Activated CD4-positive, alpha-beta T cell treated with anti-CD3 and anti-CD28 coated beads for 36 hours (primary cell): ENCODE measurements around the gene CDK14. TPM values are rescaled to one million over a fixed set of nuclear protein-coding genes. Genes with fewer than 3 reads are reported as not detected.

Source experiments
- ATAC-seq: fragments of 200-7000 bp; cut with Tn5 transposase; one replicate; pipeline ENCODE4 v1.10.0; 2021; ENCODE audit warnings: mild to moderate bottlenecking, moderate library complexity
- CTCF ChIA-PET: fragments of 350-600 bp; sonication (Branson Sonifier 250); formaldehyde crosslinking; loops from one replicate; lab custom pipeline; 2021; ENCODE audit warnings: antibody characterized with exemption; lab: Charles Lee
- POLR2A ChIA-PET: fragments of 350-600 bp; sonication (Branson Sonifier 250); formaldehyde crosslinking; loops from one replicate; lab custom pipeline; 2021; ENCODE audit warnings: antibody characterized with exemption, inconsistent platforms; lab: Charles Lee
- DNase-seq: peaks from one replicate; pipeline ENCODE4 v3.0.0-alpha.2; 2020
- H3K27ac Mint-ChIP-seq: one replicate; pipeline ENCODE4 v1.8.0; 2021; ENCODE audit warnings: mixed read lengths
- H3K27me3 Mint-ChIP-seq: one replicate; pipeline ENCODE4 v1.8.0; 2021; ENCODE audit warnings: mixed read lengths
- H3K36me3 Mint-ChIP-seq: one replicate; pipeline ENCODE4 v1.8.0; 2021; ENCODE audit warnings: low read depth, mixed read lengths
- H3K4me1 Mint-ChIP-seq: one replicate; pipeline ENCODE4 v1.8.0; 2021; ENCODE audit warnings: mixed read lengths
- H3K4me3 Mint-ChIP-seq: one replicate; pipeline ENCODE4 v1.8.0; 2021; ENCODE audit warnings: mild to moderate bottlenecking, moderate library complexity, mixed read lengths
- H3K9me3 Mint-ChIP-seq: one replicate; pipeline ENCODE4 v1.8.0; 2021; ENCODE audit warnings: low read depth, mixed read lengths
- intact Hi-C, 2 experiments: fragments of 100-400 bp; cut with DNase I in 1 of 2; cut with micrococcal nuclease in 1 of 2; formaldehyde crosslinking; loops; one replicate each; pipeline versions ENCODE4 v1.14.2 to v1.15.1; 2022 to 2024; cut with DNase I, micrococcal nuclease
- total RNA-seq, 2 experiments: library from RNA; stranded (reverse); gene quantifications; one replicate each; pipeline ENCODE4 v1.2.3, GENCODE V29; 2021

CDK14 gene
- total RNA-seq, 2 experiments from 2014 or later, result 0.80 to 0.84 TPM

GRCh38 chr7:91082852-91083495 lies 486.9 kb downstream of the CDK14 start:
- intact Hi-C loops, result loop anchor here (1.0 to 10.0 kb wide), 4 partner anchors 182 to 1364 kb away; partner anchors contain the start of genes FZD1 (in 1 of the 2), GATAD1 (in 1 of the 2) and MTERF1 (in 1 of the 2)

GRCh38 chr7:91083855-91084644 lies 487.9 kb downstream of the CDK14 start:
- H3K27me3 Mint-ChIP-seq, result peaks cover 1% of the 10 kb centered on the region
- H3K4me1 Mint-ChIP-seq, result peaks cover 32% of the 10 kb centered on the region
- intact Hi-C loops, result loop anchor here (1.0 to 10.0 kb wide), 4 partner anchors 181 to 1363 kb away; partner anchors contain the start of genes FZD1 (in 1 of the 2), GATAD1 (in 1 of the 2) and MTERF1 (in 1 of the 2)
- CTCF ChIA-PET, result interaction anchor here (0.6 to 1.5 kb wide), 3 partner anchors 9 to 768 kb away, joined by 3 to 4 read pairs (median 4); no protein-coding TSS in a partner anchor
- POLR2A ChIA-PET, result no interaction called here
- DNase-seq, result peak; percentile 35
- H3K4me3 Mint-ChIP-seq, result no peak overlapping the region
- ATAC-seq, result peak; percentile 82
- no peaks in the 10 kb centered on the region for H3K9me3 Mint-ChIP-seq
- H3K36me3 Mint-ChIP-seq, result no peaks in the 10 kb centered on the region
- no peak overlapping the region for H3K27ac Mint-ChIP-seq

More at GRCh38 chr7:91082852-91083495, 486.9 kb downstream of the CDK14 start:
- H3K4me1 Mint-ChIP-seq, result peaks cover 32% of the 10 kb centered on the region
- ChIA-PET POLR2A (no interaction called here), CTCF (interaction anchor here (0.6 to 1.3 kb wide), 6 partner anchors 33 to 1821 kb away, joined by 3 to 5 read pairs (median 3); no protein-coding TSS in a partner anchor)
- H3K9me3 Mint-ChIP-seq, result no peaks in the 10 kb centered on the region
- H3K36me3 Mint-ChIP-seq, result no peaks in the 10 kb centered on the region
- H3K27ac Mint-ChIP-seq, result no peak overlapping the region
- H3K27me3 Mint-ChIP-seq, result peaks cover 1% of the 10 kb centered on the region
- ATAC-seq (peak; percentile 10), DNase-seq (no peak)
- peak overlapping the region; percentile 16 for H3K4me3 Mint-ChIP-seq

- H3K36me3 Mint-ChIP-seq, result no peaks in the 10 kb centered on the region
- peak overlapping the region; percentile 4 for H3K27ac Mint-ChIP-seq
- no peaks in the 10 kb centered on the region for H3K27me3 Mint-ChIP-seq
- POLR2A ChIA-PET, result no interaction called here
- ATAC-seq (no peak), DNase-seq (no peak)
- CTCF ChIA-PET, result interaction anchor here (0.7 kb wide), 1 partner anchor 37 kb away, joined by 3 read pairs; no protein-coding TSS in a partner anchor
- H3K4me3 Mint-ChIP-seq, result no peak overlapping the region
- no peaks in the 10 kb centered on the region for H3K9me3 Mint-ChIP-seq
- peaks cover 34% of the 10 kb centered on the region for H3K4me1 Mint-ChIP-seq
- intact Hi-C loops, result loop anchor here in 1 of 2 experiments (5.0 to 10.0 kb wide), 2 partner anchors 180 to 552 kb away; partner anchors contain the start of gene FZD1
Observed at GRCh38 chr7:91085175-91085574, 489.1 kb downstream of the CDK14 start.

- Mint-ChIP-seq H3K27me3 (no peaks in the 10 kb centered on the region), H3K4me3 (no peak overlapping the region), H3K27ac (no peak overlapping the region), H3K36me3 (no peaks in the 10 kb centered on the region), H3K4me1 (peaks cover 34% of the 10 kb centered on the region), H3K9me3 (no peaks in the 10 kb centered on the region)
- ChIA-PET POLR2A (no interaction called here), CTCF (no interaction called here)
- DNase-seq, result no peak
- intact Hi-C loops, result loop anchor here in 1 of 2 experiments (5.0 to 10.0 kb wide), 2 partner anchors 179 to 551 kb away; partner anchors contain the start of gene FZD1
- ATAC-seq, result no peak
Observed at GRCh38 chr7:91086200-91086599, 490.1 kb downstream of the CDK14 start.

- Mint-ChIP-seq H3K4me3 (no peak overlapping the region), H3K9me3 (no peaks in the 10 kb centered on the region), H3K27ac (no peak overlapping the region), H3K4me1 (peaks cover 33% of the 10 kb centered on the region), H3K27me3 (no peaks in the 10 kb centered on the region), H3K36me3 (no peaks in the 10 kb centered on the region)
- DNase-seq (no peak), ATAC-seq (no peak)
- ChIA-PET POLR2A (no interaction called here), CTCF (interaction anchor here (1.2 kb wide), 1 partner anchor 9 kb away, joined by 4 read pairs; no protein-coding TSS in a partner anchor)
- intact Hi-C loops, result loop anchor here (2.0 to 10.0 kb wide), 3 partner anchors 177 to 549 kb away; partner anchors contain the start of gene FZD1 (in 2 of the 2)
Observed at GRCh38 chr7:91088156-91088555, 492.0 kb downstream of the CDK14 start.

- ChIA-PET CTCF (interaction anchor here (1.8 kb wide), 1 partner anchor 31 kb away, joined by 6 read pairs; no protein-coding TSS in a partner anchor), POLR2A (no interaction called here)
- intact Hi-C loops, result loop anchor here (1.0 to 10.0 kb wide), 4 partner anchors 176 to 696 kb away; partner anchors contain the start of gene FZD1 (in 2 of the 2)
- Mint-ChIP-seq H3K36me3 (no peaks in the 10 kb centered on the region), H3K27ac (no peak overlapping the region), H3K4me1 (peaks cover 29% of the 10 kb centered on the region), H3K9me3 (no peaks in the 10 kb centered on the region), H3K4me3 (no peak overlapping the region), H3K27me3 (no peaks in the 10 kb centered on the region)
- ATAC-seq, result no peak
- DNase-seq, result no peak
Observed at GRCh38 chr7:91088691-91089090, 492.6 kb downstream of the CDK14 start.

GRCh38 chr7:91089382-91089963 lies 493.4 kb downstream of the CDK14 start:
- no peak overlapping the region for H3K27ac Mint-ChIP-seq
- H3K9me3 Mint-ChIP-seq, result no peaks in the 10 kb centered on the region
- DNase-seq, result peak; percentile 14
- intact Hi-C loops, result loop anchor here (1.0 to 10.0 kb wide), 4 partner anchors 175 to 695 kb away; partner anchors contain the start of gene FZD1 (in 2 of the 2)
- no peaks in the 10 kb centered on the region for H3K36me3 Mint-ChIP-seq
- ChIA-PET CTCF (interaction anchor here (0.5 to 2.0 kb wide), 10 partner anchors 8 to 217 kb away, joined by 3 to 8 read pairs (median 3); no protein-coding TSS in a partner anchor), POLR2A (no interaction called here)
- peaks cover 22% of the 10 kb centered on the region for H3K4me1 Mint-ChIP-seq
- H3K4me3 Mint-ChIP-seq, result no peak overlapping the region
- peak; percentile 51 for ATAC-seq
- no peaks in the 10 kb centered on the region for H3K27me3 Mint-ChIP-seq

GRCh38 chr7:91090684-91091083 lies 494.6 kb downstream of the CDK14 start:
- Mint-ChIP-seq H3K27me3 (no peaks in the 10 kb centered on the region), H3K36me3 (no peaks in the 10 kb centered on the region), H3K4me1 (peaks cover 10% of the 10 kb centered on the region), H3K27ac (no peak overlapping the region), H3K4me3 (no peak overlapping the region), H3K9me3 (no peaks in the 10 kb centered on the region)
- ATAC-seq (no peak), DNase-seq (no peak)
- POLR2A ChIA-PET, result no interaction called here
- intact Hi-C loops, result no loop called here
- CTCF ChIA-PET, result interaction anchor here (1.2 to 2.0 kb wide), 4 partner anchors 21 to 64 kb away, joined by 3 to 8 read pairs (median 4); no protein-coding TSS in a partner anchor

- H3K36me3 Mint-ChIP-seq, result no peaks in the 10 kb centered on the region
- no peaks in the 10 kb centered on the region for H3K9me3 Mint-ChIP-seq
- H3K27me3 Mint-ChIP-seq, result no peaks in the 10 kb centered on the region
- ChIA-PET CTCF (interaction anchor here (1.0 kb wide), 1 partner anchor 10 kb away, joined by 3 read pairs; no protein-coding TSS in a partner anchor), POLR2A (no interaction called here)
- intact Hi-C loops, result no loop called here
- H3K4me3 Mint-ChIP-seq, result no peak overlapping the region
- peaks cover 4% of the 10 kb centered on the region for H3K4me1 Mint-ChIP-seq
- no peak for DNase-seq
- no peak overlapping the region for H3K27ac Mint-ChIP-seq
- ATAC-seq, result no peak
Observed at GRCh38 chr7:91091631-91092030, 495.5 kb downstream of the CDK14 start.

- Mint-ChIP-seq H3K4me3 (no peak overlapping the region), H3K27me3 (no peaks in the 10 kb centered on the region), H3K36me3 (no peaks in the 10 kb centered on the region), H3K9me3 (no peaks in the 10 kb centered on the region), H3K4me1 (peaks cover 4% of the 10 kb centered on the region), H3K27ac (no peak overlapping the region)
- ATAC-seq (no peak), DNase-seq (no peak)
- ChIA-PET POLR2A (no interaction called here), CTCF (no interaction called here)
- intact Hi-C loops, result no loop called here
Observed at GRCh38 chr7:91093181-91093580, 497.1 kb downstream of the CDK14 start.
